Upper lobe of right lung (tissue), 1 donor: Measurements from ENCODE around the gene PRTFDC1. TPM values are rescaled to one million over a fixed set of nuclear protein-coding genes. Genes with fewer than 3 reads are reported as not detected.
A peak's percentile ranks its signal among the peaks of the same experiment; 100 is the strongest.

Source experiments
- ATAC-seq: fragments of 200-7000 bp; cut with Tn5 transposase; one replicate; pipeline ENCODE4 v1.9.1; 2020; ENCODE audit warnings: mild to moderate bottlenecking, moderate library complexity
- DNase-seq: peaks from one replicate; pipeline ENCODE4 v3.0.0-alpha.2; 2020
- H3K27ac ChIP-seq: fragments of 200-600 bp; one replicate; pipeline ENCODE4 v1.8.0; 2022
- H3K27me3 ChIP-seq: fragments of 200-600 bp; one replicate; pipeline ENCODE4 v1.8.0; 2022; ENCODE audit warnings: mild to moderate bottlenecking
- H3K36me3 ChIP-seq: fragments of 200-600 bp; one replicate; pipeline ENCODE4 v1.8.0; 2022
- H3K4me1 ChIP-seq: fragments of 200-600 bp; one replicate; pipeline ENCODE4 v1.8.0; 2022
- H3K4me3 ChIP-seq: fragments of 200-600 bp; one replicate; pipeline ENCODE4 v1.8.0; 2022; ENCODE audit warnings: mild to moderate bottlenecking
- H3K9me3 ChIP-seq: fragments of 200-600 bp; one replicate; pipeline ENCODE4 v1.8.0; 2022
- CTCF ChIP-seq: fragments of 200-600 bp; IDR thresholded peaks from one replicate; pipeline ENCODE4 v1.8.0; 2022; ENCODE audit warnings: antibody characterized with exemption
- intact Hi-C: fragments of 100-400 bp; cut with DNase I; formaldehyde crosslinking; loops from one replicate; pipeline ENCODE4 v1.11.0; 2022
- total RNA-seq: library from RNA; stranded (reverse); fragmentation: NEBNext Ultra II Directional; extraction: Animal tissue kit (Norgen Biotek cat#: 25700); gene quantifications from one replicate; pipeline ENCODE4 v1.2.1, GENCODE V29; 2021
- donor health status: DM: no; HTN: yes; CAD: no; lungs with severe emphysema.

The PRTFDC1 gene
- total RNA-seq, 1 donor from 2014 or later = 2.7 TPM

- H3K4me1 ChIP-seq = no peaks in the 10 kb centered on the region
- H3K4me3 ChIP-seq = no peak overlapping the region
- TF ChIP-seq CTCF = no peak
- H3K36me3 ChIP-seq = no peaks in the 10 kb centered on the region
- no peaks in the 10 kb centered on the region for H3K27me3 ChIP-seq
- DNase-seq = no peak
- no peak overlapping the region for H3K27ac ChIP-seq
- intact Hi-C loops = no loop called here
- no peak for ATAC-seq
- no peaks in the 10 kb centered on the region for H3K9me3 ChIP-seq
These were observed 12.6 kb upstream of the PRTFDC1 start for GRCh38 chr10:24965051-24965450.

DNA sequence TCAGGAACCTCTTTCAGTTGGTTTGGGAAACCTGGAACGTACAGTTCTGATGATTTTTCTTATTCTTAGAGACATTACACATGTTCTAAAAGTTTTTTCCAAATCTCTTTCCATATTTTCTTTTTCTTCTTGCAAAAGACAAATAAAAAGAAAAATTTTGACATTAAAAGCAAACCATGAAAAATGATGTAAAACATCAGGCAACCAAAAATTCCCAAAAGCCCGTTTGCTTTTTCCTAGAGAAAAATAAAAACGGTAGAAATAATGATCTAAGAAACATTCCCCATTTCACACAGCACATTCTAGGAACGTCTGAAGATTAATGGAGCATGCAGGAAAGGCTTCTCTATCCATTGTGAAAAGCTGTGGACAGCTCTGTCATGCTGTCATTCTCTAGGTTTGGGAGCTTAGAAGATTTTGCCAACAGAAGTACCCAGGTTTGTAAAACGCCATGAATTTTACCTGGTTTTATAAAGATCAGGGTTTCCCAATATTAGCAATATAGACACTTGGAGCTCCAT is 11.2 kb upstream of the PRTFDC1 start:
- no peak for ATAC-seq
- no peak overlapping the region for H3K4me3 ChIP-seq
- H3K9me3 ChIP-seq = no peaks in the 10 kb centered on the region
- peaks cover under 1% of the 10 kb centered on the region for H3K4me1 ChIP-seq
- H3K36me3 ChIP-seq = no peaks in the 10 kb centered on the region
- intact Hi-C loops = no loop called here
- no peaks in the 10 kb centered on the region for H3K27me3 ChIP-seq
- no peak for DNase-seq
- TF ChIP-seq CTCF = no peak
- no peak overlapping the region for H3K27ac ChIP-seq

- H3K36me3 ChIP-seq = no peaks in the 10 kb centered on the region
- no peaks in the 10 kb centered on the region for H3K9me3 ChIP-seq
- H3K27me3 ChIP-seq = no peaks in the 10 kb centered on the region
- H3K27ac ChIP-seq = no peak overlapping the region
- peaks cover 4% of the 10 kb centered on the region for H3K4me1 ChIP-seq
- DNase-seq = no peak
- intact Hi-C loops = no loop called here
- no peak overlapping the region for H3K4me3 ChIP-seq
- TF ChIP-seq CTCF = no peak
- no peak for ATAC-seq
These were observed 10.6 kb upstream of the PRTFDC1 start for GRCh38 chr10:24962995-24963394.

GRCh38 chr10:24961582-24961981 is 9.2 kb upstream of the PRTFDC1 start:
- ATAC-seq = no peak
- intact Hi-C loops = no loop called here
- H3K27me3 ChIP-seq = no peaks in the 10 kb centered on the region
- DNase-seq = no peak
- H3K4me1 ChIP-seq = peaks cover 8% of the 10 kb centered on the region
- no peak for TF ChIP-seq CTCF
- no peaks in the 10 kb centered on the region for H3K9me3 ChIP-seq
- H3K36me3 ChIP-seq = no peaks in the 10 kb centered on the region
- H3K4me3 ChIP-seq = no peak overlapping the region
- H3K27ac ChIP-seq = no peak overlapping the region

- H3K27me3 ChIP-seq = no peaks in the 10 kb centered on the region
- no peak for TF ChIP-seq CTCF
- H3K9me3 ChIP-seq = no peaks in the 10 kb centered on the region
- H3K36me3 ChIP-seq = no peaks in the 10 kb centered on the region
- no peak for DNase-seq
- peaks cover 8% of the 10 kb centered on the region for H3K4me1 ChIP-seq
- intact Hi-C loops = no loop called here
- peak overlapping the region; percentile 76 for H3K27ac ChIP-seq
- ATAC-seq = no peak
- no peak overlapping the region for H3K4me3 ChIP-seq
These were observed 7.0 kb upstream of the PRTFDC1 start for GRCh38 chr10:24959382-24959730.
